ENCODE measurements around the gene CEP85L. TPM values are rescaled to one million over a fixed set of nuclear protein-coding genes. Genes with fewer than 3 reads are reported as not detected.

CEP85L gene
- total RNA-seq, 1 experiment from 2014 or later, result 4.9 TPM

DNA sequence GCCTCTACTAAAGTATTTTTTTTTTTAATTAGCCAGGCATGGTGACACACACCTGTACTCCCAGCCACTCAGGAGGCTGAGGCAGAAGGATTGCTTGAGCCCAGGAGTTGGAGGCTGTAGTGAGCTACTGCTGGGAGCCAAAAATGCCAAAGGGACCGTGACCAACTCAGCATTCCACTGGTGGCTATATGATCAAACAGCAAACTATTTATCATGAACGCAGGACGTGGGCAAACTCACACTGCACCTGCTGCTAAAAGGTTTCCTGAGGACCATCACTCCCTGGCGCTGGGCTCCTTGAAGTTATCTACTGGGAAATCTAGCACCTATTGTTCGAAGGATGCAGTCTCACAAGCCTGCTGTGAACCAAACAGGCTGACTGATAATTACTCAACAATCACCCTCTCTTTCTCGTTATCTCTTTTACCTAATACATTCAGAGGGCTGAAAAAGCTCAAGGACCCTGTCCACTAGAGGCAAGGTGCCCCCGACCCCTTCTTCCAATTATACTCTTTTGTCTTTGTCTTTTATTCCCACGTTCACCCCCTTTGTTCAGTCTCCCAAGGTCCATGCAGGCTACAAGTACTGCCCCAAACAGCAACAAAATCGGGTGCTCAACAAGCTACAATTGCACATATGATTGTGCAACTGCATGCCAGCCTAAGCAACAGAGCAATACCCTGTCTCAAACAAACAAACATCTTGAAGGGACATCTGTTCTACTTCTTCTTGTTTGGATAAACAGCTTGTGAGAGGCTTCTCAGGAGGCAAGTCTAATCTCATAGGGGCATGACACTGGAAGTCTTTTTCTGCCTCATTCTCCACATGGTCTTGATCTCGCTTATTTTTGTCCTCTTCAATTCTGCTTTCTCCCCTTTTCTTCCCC lies 151.0 kb downstream of the CEP85L start:
- Histone ChIP-seq H2AFZ (ENCODE audit: low read depth, low read length, poor library complexity, severe bottlenecking) (no peak overlapping the region), H3K9me3 (ENCODE audit: control insufficient read depth in 1 of 2, insufficient read depth in 1 of 2, low read depth in 1 of 2, low read length in 2 of 2) (no peaks in the 10 kb centered on the region), H3K4me3 (replicated peaks in 1 of 2; ENCODE audit: low read depth in 1 of 2, low read length in 2 of 2) (no peak overlapping the region), H3K36me3 (ENCODE audit: control insufficient read depth in 1 of 2, insufficient read depth in 2 of 2, low read length in 2 of 2) (no peaks in the 10 kb centered on the region), H3K9ac (ENCODE audit: low read length) (no peak overlapping the region), H4K20me1 (ENCODE audit: insufficient read depth) (no peaks in the 10 kb centered on the region), H3K27me3 (ENCODE audit: insufficient read depth, low read length) (no peaks in the 10 kb centered on the region), H3K79me2 (ENCODE audit: insufficient read depth, low read length) (no peaks in the 10 kb centered on the region), H3K4me2 (ENCODE audit: low read length) (no peak overlapping the region), H3K4me1 (ENCODE audit: control insufficient read depth in 1 of 2, insufficient read depth in 2 of 2, low read length in 2 of 2) (peaks cover 3 to 14% of the 10 kb centered on the region in 2 experiments; a peak in 3 of 4 replicates), H3K9me2 (ENCODE audit: insufficient read depth) (no peaks in the 10 kb centered on the region), H3K27ac (ENCODE audit: low read depth, low read length) (no peak overlapping the region)
- BruUV-seq (replicated peaks), result no TSS peak
- TF ChIP-seq EGR1 (IDR thresholded peaks at IDR 0.05; ENCODE audit: low read depth) (no peak), POLR2AphosphoS5 (IDR thresholded peaks at IDR 0.05; ENCODE audit: low read depth, low read length) (no peak), SP1 (IDR thresholded peaks at IDR 0.05; ENCODE audit: low read depth) (no peak), ZNF274 (IDR thresholded peaks at IDR 0.05; ENCODE audit: low read depth, low read length) (no peak), ELF1 (IDR thresholded peaks at IDR 0.05; ENCODE audit: borderline replicate concordance, low read depth) (no peak), ZFX (IDR thresholded peaks at IDR 0.05) (no peak), SRF (IDR thresholded peaks at IDR 0.05; ENCODE audit: low read depth) (no peak), RAD21 (IDR thresholded peaks at IDR 0.05; ENCODE audit: low read depth) (no peak), JUND (IDR thresholded peaks at IDR 0.05) (no peak), EZH2 (IDR thresholded peaks at IDR 0.05) (no peak), CEBPB (IDR thresholded peaks at IDR 0.05; ENCODE audit: low read depth) (no peak)
- TF ChIP-seq, protein P1, sequence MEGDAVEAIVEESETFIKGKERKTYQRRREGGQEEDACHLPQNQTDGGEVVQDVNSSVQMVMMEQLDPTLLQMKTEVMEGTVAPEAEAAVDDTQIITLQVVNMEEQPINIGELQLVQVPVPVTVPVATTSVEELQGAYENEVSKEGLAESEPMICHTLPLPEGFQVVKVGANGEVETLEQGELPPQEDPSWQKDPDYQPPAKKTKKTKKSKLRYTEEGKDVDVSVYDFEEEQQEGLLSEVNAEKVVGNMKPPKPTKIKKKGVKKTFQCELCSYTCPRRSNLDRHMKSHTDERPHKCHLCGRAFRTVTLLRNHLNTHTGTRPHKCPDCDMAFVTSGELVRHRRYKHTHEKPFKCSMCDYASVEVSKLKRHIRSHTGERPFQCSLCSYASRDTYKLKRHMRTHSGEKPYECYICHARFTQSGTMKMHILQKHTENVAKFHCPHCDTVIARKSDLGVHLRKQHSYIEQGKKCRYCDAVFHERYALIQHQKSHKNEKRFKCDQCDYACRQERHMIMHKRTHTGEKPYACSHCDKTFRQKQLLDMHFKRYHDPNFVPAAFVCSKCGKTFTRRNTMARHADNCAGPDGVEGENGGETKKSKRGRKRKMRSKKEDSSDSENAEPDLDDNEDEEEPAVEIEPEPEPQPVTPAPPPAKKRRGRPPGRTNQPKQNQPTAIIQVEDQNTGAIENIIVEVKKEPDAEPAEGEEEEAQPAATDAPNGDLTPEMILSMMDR (IDR thresholded peaks at IDR 0.05 in 2 of 3, conservative IDR thresholded peaks at IDR 0.05 in 1 of 3; ENCODE audit: borderline replicate concordance in 1 of 3, insufficient read depth in 1 of 3, low read depth in 2 of 3, low read length in 2 of 3), result no peak
- TF ChIP-seq, protein P2, sequence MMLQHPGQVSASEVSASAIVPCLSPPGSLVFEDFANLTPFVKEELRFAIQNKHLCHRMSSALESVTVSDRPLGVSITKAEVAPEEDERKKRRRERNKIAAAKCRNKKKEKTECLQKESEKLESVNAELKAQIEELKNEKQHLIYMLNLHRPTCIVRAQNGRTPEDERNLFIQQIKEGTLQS (IDR thresholded peaks at IDR 0.05), result no peak
- TF ChIP-seq, protein P3, sequence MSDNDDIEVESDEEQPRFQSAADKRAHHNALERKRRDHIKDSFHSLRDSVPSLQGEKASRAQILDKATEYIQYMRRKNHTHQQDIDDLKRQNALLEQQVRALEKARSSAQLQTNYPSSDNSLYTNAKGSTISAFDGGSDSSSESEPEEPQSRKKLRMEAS (IDR thresholded peaks at IDR 0.05), result no peak
- TF ChIP-seq, protein P4, sequence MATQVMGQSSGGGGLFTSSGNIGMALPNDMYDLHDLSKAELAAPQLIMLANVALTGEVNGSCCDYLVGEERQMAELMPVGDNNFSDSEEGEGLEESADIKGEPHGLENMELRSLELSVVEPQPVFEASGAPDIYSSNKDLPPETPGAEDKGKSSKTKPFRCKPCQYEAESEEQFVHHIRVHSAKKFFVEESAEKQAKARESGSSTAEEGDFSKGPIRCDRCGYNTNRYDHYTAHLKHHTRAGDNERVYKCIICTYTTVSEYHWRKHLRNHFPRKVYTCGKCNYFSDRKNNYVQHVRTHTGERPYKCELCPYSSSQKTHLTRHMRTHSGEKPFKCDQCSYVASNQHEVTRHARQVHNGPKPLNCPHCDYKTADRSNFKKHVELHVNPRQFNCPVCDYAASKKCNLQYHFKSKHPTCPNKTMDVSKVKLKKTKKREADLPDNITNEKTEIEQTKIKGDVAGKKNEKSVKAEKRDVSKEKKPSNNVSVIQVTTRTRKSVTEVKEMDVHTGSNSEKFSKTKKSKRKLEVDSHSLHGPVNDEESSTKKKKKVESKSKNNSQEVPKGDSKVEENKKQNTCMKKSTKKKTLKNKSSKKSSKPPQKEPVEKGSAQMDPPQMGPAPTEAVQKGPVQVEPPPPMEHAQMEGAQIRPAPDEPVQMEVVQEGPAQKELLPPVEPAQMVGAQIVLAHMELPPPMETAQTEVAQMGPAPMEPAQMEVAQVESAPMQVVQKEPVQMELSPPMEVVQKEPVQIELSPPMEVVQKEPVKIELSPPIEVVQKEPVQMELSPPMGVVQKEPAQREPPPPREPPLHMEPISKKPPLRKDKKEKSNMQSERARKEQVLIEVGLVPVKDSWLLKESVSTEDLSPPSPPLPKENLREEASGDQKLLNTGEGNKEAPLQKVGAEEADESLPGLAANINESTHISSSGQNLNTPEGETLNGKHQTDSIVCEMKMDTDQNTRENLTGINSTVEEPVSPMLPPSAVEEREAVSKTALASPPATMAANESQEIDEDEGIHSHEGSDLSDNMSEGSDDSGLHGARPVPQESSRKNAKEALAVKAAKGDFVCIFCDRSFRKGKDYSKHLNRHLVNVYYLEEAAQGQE (IDR thresholded peaks at IDR 0.05; ENCODE audit: low read depth), result no peak
- TF ChIP-seq, protein P5, sequence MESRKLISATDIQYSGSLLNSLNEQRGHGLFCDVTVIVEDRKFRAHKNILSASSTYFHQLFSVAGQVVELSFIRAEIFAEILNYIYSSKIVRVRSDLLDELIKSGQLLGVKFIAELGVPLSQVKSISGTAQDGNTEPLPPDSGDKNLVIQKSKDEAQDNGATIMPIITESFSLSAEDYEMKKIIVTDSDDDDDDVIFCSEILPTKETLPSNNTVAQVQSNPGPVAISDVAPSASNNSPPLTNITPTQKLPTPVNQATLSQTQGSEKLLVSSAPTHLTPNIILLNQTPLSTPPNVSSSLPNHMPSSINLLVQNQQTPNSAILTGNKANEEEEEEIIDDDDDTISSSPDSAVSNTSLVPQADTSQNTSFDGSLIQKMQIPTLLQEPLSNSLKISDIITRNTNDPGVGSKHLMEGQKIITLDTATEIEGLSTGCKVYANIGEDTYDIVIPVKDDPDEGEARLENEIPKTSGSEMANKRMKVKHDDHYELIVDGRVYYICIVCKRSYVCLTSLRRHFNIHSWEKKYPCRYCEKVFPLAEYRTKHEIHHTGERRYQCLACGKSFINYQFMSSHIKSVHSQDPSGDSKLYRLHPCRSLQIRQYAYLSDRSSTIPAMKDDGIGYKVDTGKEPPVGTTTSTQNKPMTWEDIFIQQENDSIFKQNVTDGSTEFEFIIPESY (IDR thresholded peaks at IDR 0.05; ENCODE audit: extremely low read depth, insufficient replicate concordance, low read length), result no peak
- intact Hi-C loops (cut with micrococcal nuclease), result loop anchor here (10.0 kb wide), 1 partner anchor 656 kb away; no protein-coding TSS in a partner anchor
- DNase-seq (ENCODE audit: low read depth, low spot score) (no peak), ATAC-seq (no peak)
- CTCF ChIA-PET, result no interaction called here
- POLR2A ChIA-PET, result no interaction called here
- RAD21 ChIA-PET (ENCODE audit: low non-redundant PET in 1 of 2, low total read pairs in 2 of 2, uncharacterized antibody in 2 of 2, unreplicated experiment in 2 of 2), result no interaction called here

Data from HCT116 (cell line).